Small intestine (tissue), 7 donors: Measurements from ENCODE around the gene SAMD4B. TPM values are rescaled to one million over a fixed set of nuclear protein-coding genes. Genes with fewer than 3 reads are reported as not detected.

Experiments used
- DNase-seq, 2 donors: peaks; one replicate each; pipeline versions ENCODE4 v3.0.0 to v3.0.0-alpha.2; 2013
- FAIRE-seq: peaks from 2 replicates; lab custom pipeline; 2012; peaks lifted over from hg19 to GRCh38; lab: Jason Lieb, UNC
- H3K27ac ChIP-seq, 3 donors: one replicate each; pipeline ENCODE4 v1.5.1; 2013; ENCODE audit warnings: low read length in 2 of 3, mild to moderate bottlenecking in 2 of 3, control low read depth in 1 of 3, inconsistent platforms in 1 of 3, low read depth in 1 of 3, moderate library complexity in 1 of 3
- H3K27me3 ChIP-seq, 3 donors: one replicate each; pipeline ENCODE4 v1.6.1; 2013; ENCODE audit warnings: low read length in 3 of 3, inconsistent platforms in 1 of 3; ENCODE audit not compliant: control insufficient read depth in 3 of 3, insufficient read depth in 3 of 3
- H3K36me3 ChIP-seq, 3 donors: one replicate each; pipeline ENCODE4 v1.6.1; 2013; ENCODE audit warnings: low read length in 3 of 3, inconsistent platforms in 1 of 3, low read depth in 1 of 3, mild to moderate bottlenecking in 1 of 3, moderate library complexity in 1 of 3; ENCODE audit not compliant: control insufficient read depth in 3 of 3, insufficient read depth in 2 of 3
- H3K4me1 ChIP-seq, 3 donors: one replicate each; pipeline ENCODE4 v1.6.1; 2013; ENCODE audit warnings: low read length in 2 of 3, inconsistent platforms in 1 of 3, low read depth in 1 of 3, mild to moderate bottlenecking in 1 of 3, moderate library complexity in 1 of 3; ENCODE audit not compliant: control insufficient read depth in 3 of 3, insufficient read depth in 2 of 3
- H3K4me3 ChIP-seq, 3 donors: one replicate each; pipeline ENCODE4 v1.5.1; 2013; ENCODE audit warnings: low read length in 3 of 3, control low read depth in 1 of 3, inconsistent platforms in 1 of 3, low read depth in 1 of 3, mild to moderate bottlenecking in 1 of 3, moderate library complexity in 1 of 3
- H3K9me3 ChIP-seq, 2 donors: one replicate each; pipeline ENCODE4 v1.6.1; 2013; ENCODE audit warnings: low read depth in 1 of 2, low read length in 1 of 2; ENCODE audit not compliant: control insufficient read depth in 2 of 2, insufficient read depth in 1 of 2
- WGBS, 3 donors: extraction: QIAGEN DNeasy Blood & Tissue Kit; methylation state at CpG; one replicate each; pipeline ENCODE4 v1.1.7; 2013; 5-methylcytosine and 5-hydroxymethylcytosine counted together
- polyA plus RNA-seq, 4 donors: library from polyadenylated mRNA; stranded (reverse) in 3 of 4; unstranded in 1 of 4; fragments of 200-250 nt in 3 of 4; fragments of 120-200 nt in 1 of 4; gene quantifications; one replicate each; pipeline versions ENCODE4 v1.2.1 to v1.2.3, GENCODE V29; 2013
- donor health status: healthy with polysubstance abuse.
- donor health status: control.
- donor health status: control.
- donor health status: Bipolar disorder and iron deficiency.
- donor health status: healthy.

SAMD4B gene
- polyA plus RNA-seq, 4 donors: 37.8 to 94.4 (median 56.8) TPM

GRCh38 chr19:39360599-39360998 lies 18.4 kb downstream of the SAMD4B start:
- Histone ChIP-seq H3K9me3 (no peaks in the 10 kb centered on the region), H3K4me3 (no peak overlapping the region), H3K27me3 (no peaks in the 10 kb centered on the region), H3K36me3 (peaks cover 11 to 72% (median 16%) of the 10 kb centered on the region in 3 donors), H3K4me1 (no peaks in the 10 kb centered on the region), H3K27ac (no peak overlapping the region)
- WGBS, 3 donors: 92 to 100% (median 96%) methylated on average over 1 of the region's 1 CpG
- no peak for DNase-seq
- no peak for FAIRE-seq

- WGBS, 3 donors: 65 to 82% (median 75%) methylated on average over 6 of the region's 6 CpGs
- H3K36me3 ChIP-seq: peaks cover 3 to 61% (median 8%) of the 10 kb centered on the region in 3 donors
- no peaks in the 10 kb centered on the region for H3K4me1 ChIP-seq
- no peak overlapping the region for H3K4me3 ChIP-seq
- no peaks in the 10 kb centered on the region for H3K27me3 ChIP-seq
- H3K9me3 ChIP-seq: no peaks in the 10 kb centered on the region
- FAIRE-seq (no peak), DNase-seq (no peak)
- H3K27ac ChIP-seq: peak overlapping the region in 1 of 3 donors; percentile 39
Observed at GRCh38 chr19:39362682-39363657, 20.7 kb downstream of the SAMD4B start.

DNA sequence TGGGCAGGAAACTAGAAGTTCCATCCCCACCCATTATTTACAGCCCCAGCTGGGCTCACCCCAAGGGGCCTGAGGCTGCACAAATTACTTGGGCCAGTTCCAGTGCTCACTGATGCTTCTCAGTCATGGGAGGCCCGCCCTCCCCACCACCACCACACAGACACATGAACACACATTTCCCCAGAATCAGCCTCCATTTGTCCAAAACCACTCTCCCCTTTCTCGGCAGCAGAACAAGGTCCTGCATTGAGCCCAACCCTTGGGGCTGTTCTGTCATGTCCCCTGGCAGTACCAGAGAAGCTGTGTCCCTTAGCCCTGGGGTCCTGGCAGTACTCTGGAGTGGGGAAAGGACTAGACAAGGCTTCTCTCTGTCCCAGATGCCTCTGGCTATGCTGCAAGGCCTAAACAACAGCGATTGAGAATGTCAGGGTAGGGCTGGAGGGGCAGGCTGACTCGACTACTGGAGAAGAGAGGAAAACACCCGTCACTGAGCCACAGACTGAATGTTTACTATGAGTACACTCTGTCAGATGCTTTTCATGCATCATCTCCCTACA lies 21.8 kb downstream of the SAMD4B start:
- DNase-seq (no peak), FAIRE-seq (no peak)
- Histone ChIP-seq H3K4me3 (no peak overlapping the region), H3K27me3 (no peaks in the 10 kb centered on the region), H3K36me3 (peaks cover 6 to 56% (median 8%) of the 10 kb centered on the region in 3 donors), H3K4me1 (no peaks in the 10 kb centered on the region), H3K9me3 (no peaks in the 10 kb centered on the region), H3K27ac (peak overlapping the region in 1 of 3 donors; percentile 39)
- 65 to 88% (median 80%) methylated on average over 5 of the region's 5 CpGs for WGBS, 3 donors

- Histone ChIP-seq H3K36me3 (peaks cover 10 to 62% (median 13%) of the 10 kb centered on the region in 3 donors), H3K4me1 (no peaks in the 10 kb centered on the region), H3K4me3 (no peak overlapping the region), H3K27ac (no peak overlapping the region), H3K27me3 (no peaks in the 10 kb centered on the region), H3K9me3 (no peaks in the 10 kb centered on the region)
- WGBS, 3 donors: 95 to 100% (median 98%) methylated on average over 1 of the region's 1 CpG
- DNase-seq: no peak
- FAIRE-seq: no peak
Observed at GRCh38 chr19:39365531-39365930, 23.3 kb downstream of the SAMD4B start.

GRCh38 chr19:39369200-39369599 lies 27.0 kb downstream of the SAMD4B start:
- Histone ChIP-seq H3K36me3 (peaks cover 11 to 66% (median 12%) of the 10 kb centered on the region in 3 donors), H3K9me3 (no peaks in the 10 kb centered on the region), H3K4me3 (no peak overlapping the region), H3K27me3 (no peaks in the 10 kb centered on the region), H3K4me1 (peaks cover 0 to 3% (median 0%) of the 10 kb centered on the region in 3 donors), H3K27ac (no peak overlapping the region)
- DNase-seq (no peak), FAIRE-seq (no peak)
- WGBS, 3 donors: 78 to 87% (median 86%) methylated on average over 2 of the region's 2 CpGs

DNA sequence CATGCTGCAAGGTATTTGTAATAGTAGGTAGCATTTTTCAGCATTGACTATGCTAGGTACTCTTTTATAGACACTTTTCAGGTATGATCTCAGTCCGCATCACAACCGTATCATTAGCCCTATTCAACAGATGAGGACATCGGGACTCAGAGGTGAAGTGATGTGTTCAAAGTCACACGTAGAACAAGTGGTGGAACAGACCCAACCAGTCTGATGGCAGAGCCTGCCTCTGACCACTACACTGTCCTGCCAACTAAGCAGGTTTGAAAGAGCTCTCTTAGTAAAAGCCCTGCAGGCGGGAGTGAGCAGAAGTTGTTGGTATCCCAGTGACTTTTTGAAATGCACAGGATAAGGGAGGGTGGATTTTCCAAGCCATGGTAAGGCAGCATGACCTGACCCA lies 28.5 kb downstream of the SAMD4B start:
- FAIRE-seq (no peak), DNase-seq (no peak)
- H3K9me3 ChIP-seq: no peaks in the 10 kb centered on the region
- no peaks in the 10 kb centered on the region for H3K27me3 ChIP-seq
- 92 to 97% (median 96%) methylated on average over 5 of the region's 5 CpGs for WGBS, 3 donors
- H3K27ac ChIP-seq: no peak overlapping the region
- peaks cover 0 to 3% (median 0%) of the 10 kb centered on the region in 3 donors for H3K4me1 ChIP-seq
- peaks cover 13 to 73% (median 14%) of the 10 kb centered on the region in 3 donors for H3K36me3 ChIP-seq
- no peak overlapping the region for H3K4me3 ChIP-seq

DNA sequence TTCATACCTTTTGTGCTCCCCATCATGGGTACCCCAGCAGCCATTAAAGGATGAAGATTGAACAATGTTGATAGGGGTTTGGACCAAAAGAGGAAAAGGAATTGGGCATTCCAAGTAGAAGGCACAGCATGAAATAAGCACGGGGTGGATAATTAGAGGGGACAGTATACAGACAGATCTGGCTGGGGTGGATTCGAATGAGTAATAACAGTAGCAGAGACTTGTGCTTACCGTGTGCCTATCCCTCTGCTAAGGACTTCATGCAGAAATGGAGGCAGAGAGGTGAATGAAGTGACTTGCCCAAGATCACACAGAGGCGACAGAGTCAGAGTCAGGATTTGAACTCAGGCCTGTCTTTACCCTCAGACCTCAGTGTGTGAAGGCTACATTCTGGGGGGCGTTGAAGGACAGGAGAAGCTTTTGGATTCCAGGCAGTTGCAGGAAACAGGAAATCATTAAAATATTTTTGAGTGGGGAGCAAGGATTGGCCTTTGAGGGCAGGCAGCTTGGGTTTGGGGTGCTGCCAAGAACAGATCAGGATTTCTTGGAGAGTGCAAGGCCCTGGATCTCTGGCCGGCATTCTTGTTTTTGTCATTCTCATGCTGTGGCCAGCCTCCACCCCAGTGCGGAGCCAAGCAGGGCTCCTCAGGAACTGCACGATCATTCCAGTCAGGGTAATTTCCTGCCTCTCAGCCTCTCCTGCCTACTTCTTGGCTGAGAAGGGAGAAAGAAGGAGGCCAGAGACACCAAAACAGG lies 30.0 kb downstream of the SAMD4B start:
- H3K36me3 ChIP-seq: peaks cover 15 to 80% (median 17%) of the 10 kb centered on the region in 3 donors
- no peaks in the 10 kb centered on the region for H3K9me3 ChIP-seq
- peaks cover 0 to 3% (median 0%) of the 10 kb centered on the region in 3 donors for H3K4me1 ChIP-seq
- no peaks in the 10 kb centered on the region for H3K27me3 ChIP-seq
- WGBS, 3 donors: 53 to 80% (median 77%) methylated on average over 8 of the region's 8 CpGs
- DNase-seq (peak in 1 of 2 donors; percentile 43), FAIRE-seq (no peak)
- no peak overlapping the region for H3K4me3 ChIP-seq
- peak overlapping the region in 2 of 3 donors; percentile 58 to 93 for H3K27ac ChIP-seq

DNA sequence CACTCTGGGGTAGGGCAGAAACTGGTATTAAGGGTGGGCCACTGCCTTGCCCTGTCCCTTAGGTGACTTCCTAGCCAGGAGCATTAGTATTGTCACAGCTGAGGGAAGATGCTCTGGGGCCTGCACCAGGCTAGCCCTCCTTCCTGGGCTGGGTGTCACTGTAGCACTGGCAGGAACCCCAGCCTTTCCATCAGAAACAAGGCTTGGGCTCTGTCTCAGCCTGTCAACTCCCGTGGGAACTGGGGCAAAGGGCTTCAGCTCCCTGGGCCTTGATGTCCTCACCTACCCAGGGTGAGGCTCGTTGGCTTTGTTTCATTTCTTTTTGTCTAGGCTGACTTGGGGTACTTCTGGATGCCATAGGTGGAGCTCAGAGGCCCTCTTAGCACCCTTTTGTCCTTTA lies 30.7 kb downstream of the SAMD4B start:
- Histone ChIP-seq H3K9me3 (no peaks in the 10 kb centered on the region), H3K27me3 (no peaks in the 10 kb centered on the region), H3K36me3 (peaks cover 17 to 84% (median 22%) of the 10 kb centered on the region in 3 donors), H3K27ac (peak overlapping the region; percentile 0 to 93 (median 58)), H3K4me1 (peaks cover 0 to 3% (median 0%) of the 10 kb centered on the region in 3 donors), H3K4me3 (no peak overlapping the region)
- 42 to 65% (median 64%) methylated on average over 2 of the region's 2 CpGs for WGBS, 3 donors
- DNase-seq (no peak), FAIRE-seq (no peak)
